ENCODE results near the gene SLC6A7.

SLC6A7 gene

GRCh38 chr5:150189326-150189725, 536 bp upstream of the SLC6A7 start:
- H3K4me3 ChIP-seq (ENCODE audit: low read depth, low read length) = no peak overlapping the region
- TF ChIP-seq CTCF (IDR thresholded peaks at IDR 0.05; ENCODE audit: low read depth, low read length, missing control alignments) = no peak
- DNase-seq (ENCODE audit: low read depth) = no peak

- TF ChIP-seq CTCF (IDR thresholded peaks at IDR 0.05; ENCODE audit: low read depth, low read length, missing control alignments) = no peak
- no peak for DNase-seq (ENCODE audit: low read depth)
- no peak overlapping the region for H3K4me3 ChIP-seq (ENCODE audit: low read depth, low read length)
Observed at GRCh38 chr5:150190503-150190979, 679 bp downstream of the SLC6A7 start.

- TF ChIP-seq CTCF (IDR thresholded peaks at IDR 0.05; ENCODE audit: low read depth, low read length, missing control alignments) = no peak
- no peak overlapping the region for H3K4me3 ChIP-seq (ENCODE audit: low read depth, low read length)
- no peak for DNase-seq (ENCODE audit: low read depth)
Observed at GRCh38 chr5:150190987-150191386, 1.1 kb downstream of the SLC6A7 start.

- TF ChIP-seq CTCF (IDR thresholded peaks at IDR 0.05; ENCODE audit: low read depth, low read length, missing control alignments) = no peak
- no peak overlapping the region for H3K4me3 ChIP-seq (ENCODE audit: low read depth, low read length)
- DNase-seq (ENCODE audit: low read depth) = no peak
Observed at GRCh38 chr5:150192462-150192861, 2.6 kb downstream of the SLC6A7 start.

- no peak for DNase-seq (ENCODE audit: low read depth)
- no peak for TF ChIP-seq CTCF (IDR thresholded peaks at IDR 0.05; ENCODE audit: low read depth, low read length, missing control alignments)
- no peak overlapping the region for H3K4me3 ChIP-seq (ENCODE audit: low read depth, low read length)
Observed at GRCh38 chr5:150195736-150196485, 6.0 kb downstream of the SLC6A7 start.

GRCh38 chr5:150196514-150196913, 6.7 kb downstream of the SLC6A7 start:
- DNase-seq (ENCODE audit: low read depth) = no peak
- H3K4me3 ChIP-seq (ENCODE audit: low read depth, low read length) = no peak overlapping the region
- no peak for TF ChIP-seq CTCF (IDR thresholded peaks at IDR 0.05; ENCODE audit: low read depth, low read length, missing control alignments)

- no peak for DNase-seq (ENCODE audit: low read depth)
- H3K4me3 ChIP-seq (ENCODE audit: low read depth, low read length) = no peak overlapping the region
- TF ChIP-seq CTCF (IDR thresholded peaks at IDR 0.05; ENCODE audit: low read depth, low read length, missing control alignments) = no peak
Observed at GRCh38 chr5:150196986-150197385, 7.1 kb downstream of the SLC6A7 start.
